ENCODE data around the gene ACTA2.
"Not testable (repeated sequence)": the region's sequence is repeated elsewhere in the genome, so short reads cannot be mapped to it uniquely, and the experiment has no call there.

Gene ACTA2

DNA sequence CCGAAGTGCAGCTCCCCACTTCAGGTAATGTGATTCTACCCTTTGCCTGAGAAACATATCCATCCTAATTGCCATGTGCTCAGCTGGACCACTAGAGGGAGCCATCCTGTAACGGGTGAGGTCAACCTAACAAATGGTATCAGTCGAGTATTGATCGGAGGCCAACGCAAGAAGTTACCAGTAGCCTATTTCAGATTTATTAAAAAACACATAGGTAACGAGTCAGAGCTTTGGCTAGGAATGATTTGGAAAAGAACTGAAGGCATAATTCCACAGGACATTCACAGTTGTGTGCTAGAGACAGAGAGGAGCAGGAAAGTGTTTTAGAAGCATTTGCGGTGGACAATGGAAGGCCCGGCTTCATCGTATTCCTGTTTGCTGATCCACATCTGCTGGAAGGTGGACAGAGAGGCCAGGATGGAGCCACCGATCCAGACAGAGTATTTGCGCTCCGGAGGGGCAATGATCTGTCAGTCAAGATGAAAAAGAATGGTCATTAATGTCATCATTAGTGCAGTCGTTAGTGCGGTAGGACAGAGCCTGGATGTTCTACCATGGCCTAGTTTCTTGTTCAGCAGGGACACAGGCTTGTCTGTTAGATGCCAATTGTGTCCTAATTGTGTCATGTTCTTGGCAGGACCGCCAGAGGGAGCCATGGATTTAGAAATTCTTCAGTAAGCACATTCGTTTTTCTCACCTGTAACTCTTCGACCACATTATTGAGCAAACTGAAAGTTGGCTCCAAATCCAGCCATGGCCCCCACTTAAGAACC, 17.5 kb downstream of the ACTA2 start:
- Histone ChIP-seq H3K4me3 (ENCODE audit: low read depth, low read length) (no peak overlapping the region), H3K4me1 (ENCODE audit: control insufficient read depth, insufficient read depth, low read length, unreplicated experiment) (peaks cover 8% of the 10 kb centered on the region), H3K27me3 (ENCODE audit: insufficient read depth, low read length) (no peaks in the 10 kb centered on the region), H3K36me3 (ENCODE audit: insufficient read depth, low read length) (no peaks in the 10 kb centered on the region), H3K79me2 (ENCODE audit: control insufficient read depth, insufficient read depth, low read length, unreplicated experiment) (no peaks in the 10 kb centered on the region), H3K27ac (ENCODE audit: low read depth, low read length) (no peak overlapping the region), H2AFZ (ENCODE audit: low read length, unreplicated experiment) (peak overlapping the region; percentile 40)

DNA sequence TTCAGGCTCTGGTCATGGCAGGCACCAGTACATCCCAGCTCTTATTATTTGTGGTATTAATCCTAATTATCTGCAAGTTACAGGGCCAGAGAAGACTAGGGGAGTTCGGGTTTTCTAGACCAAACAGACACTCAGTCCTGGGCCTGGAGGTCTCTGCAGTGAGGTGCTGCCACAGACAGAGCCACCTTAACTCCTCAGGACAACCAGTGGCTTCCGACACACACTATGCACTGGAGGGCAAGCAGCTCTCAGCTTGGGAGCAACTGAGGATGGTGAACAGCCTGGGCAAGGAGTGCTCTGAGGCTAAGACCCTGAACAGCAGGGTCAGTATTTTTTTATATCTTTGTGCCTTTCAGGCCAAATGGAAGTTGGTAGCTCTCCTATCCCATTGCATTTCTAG, 19.0 kb downstream of the ACTA2 start:
- H3K79me2 ChIP-seq (ENCODE audit: control insufficient read depth, insufficient read depth, low read length, unreplicated experiment): no peaks in the 10 kb centered on the region
- H3K4me3 ChIP-seq (ENCODE audit: low read depth, low read length): no peak overlapping the region
- peaks cover 8% of the 10 kb centered on the region for H3K4me1 ChIP-seq (ENCODE audit: control insufficient read depth, insufficient read depth, low read length, unreplicated experiment)
- H3K27me3 ChIP-seq (ENCODE audit: insufficient read depth, low read length): no peaks in the 10 kb centered on the region
- H2AFZ ChIP-seq (ENCODE audit: low read length, unreplicated experiment): no peak overlapping the region
- H3K27ac ChIP-seq (ENCODE audit: low read depth, low read length): no peak overlapping the region
- no peaks in the 10 kb centered on the region for H3K36me3 ChIP-seq (ENCODE audit: insufficient read depth, low read length)

DNA sequence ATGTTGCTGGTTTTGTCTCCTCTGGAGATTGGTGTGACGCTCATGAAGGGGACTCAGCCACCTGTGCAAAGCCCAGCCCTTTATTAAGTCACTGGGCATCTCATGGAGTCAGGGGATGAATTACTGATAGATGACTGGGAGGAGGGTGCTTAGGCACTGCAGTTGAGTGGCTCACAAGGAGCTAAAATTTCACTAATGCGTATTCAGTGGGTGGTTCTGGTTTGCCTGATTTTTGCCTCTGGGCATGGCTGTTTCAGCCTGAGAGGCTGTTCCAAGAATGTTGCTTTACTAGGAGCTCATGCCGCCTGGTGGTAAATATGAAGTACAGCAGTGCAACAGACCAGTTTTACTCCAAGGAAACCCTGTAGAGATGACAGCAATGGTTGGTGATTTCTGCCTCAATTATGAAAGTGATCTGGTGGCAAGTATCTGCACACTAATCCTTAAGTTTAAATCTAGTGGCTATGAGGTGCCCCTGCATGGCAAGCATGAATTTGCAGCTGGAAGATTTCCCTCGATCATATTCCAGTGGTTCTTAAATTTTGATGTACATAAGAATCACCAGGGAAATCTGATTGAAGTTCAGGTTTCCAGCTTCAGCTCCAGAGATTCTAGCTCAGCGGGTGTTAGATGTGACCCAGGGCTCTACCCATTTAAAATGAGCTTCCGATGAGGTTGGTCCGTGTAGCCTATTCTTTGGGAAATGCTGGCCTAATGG, 19.9 kb downstream of the ACTA2 start:
- peaks cover 8% of the 10 kb centered on the region for H3K4me1 ChIP-seq (ENCODE audit: control insufficient read depth, insufficient read depth, low read length, unreplicated experiment)
- H3K4me3 ChIP-seq (ENCODE audit: low read depth, low read length): no peak overlapping the region
- no peaks in the 10 kb centered on the region for H3K79me2 ChIP-seq (ENCODE audit: control insufficient read depth, insufficient read depth, low read length, unreplicated experiment)
- H3K36me3 ChIP-seq (ENCODE audit: insufficient read depth, low read length): no peaks in the 10 kb centered on the region
- no peak overlapping the region for H2AFZ ChIP-seq (ENCODE audit: low read length, unreplicated experiment)
- no peak overlapping the region for H3K27ac ChIP-seq (ENCODE audit: low read depth, low read length)
- no peaks in the 10 kb centered on the region for H3K27me3 ChIP-seq (ENCODE audit: insufficient read depth, low read length)

GRCh38 chr10:88932029-88932428, 20.5 kb downstream of the ACTA2 start:
- H3K27ac ChIP-seq (ENCODE audit: low read depth, low read length); H3K27me3 ChIP-seq (ENCODE audit: insufficient read depth, low read length); H3K36me3 ChIP-seq (ENCODE audit: insufficient read depth, low read length); H3K4me3 ChIP-seq (ENCODE audit: low read depth, low read length); H2AFZ ChIP-seq (ENCODE audit: low read length, unreplicated experiment); H3K79me2 ChIP-seq (ENCODE audit: control insufficient read depth, insufficient read depth, low read length, unreplicated experiment): not testable (repeated sequence)
- peaks cover 14% of the 10 kb centered on the region for H3K4me1 ChIP-seq (ENCODE audit: control insufficient read depth, insufficient read depth, low read length, unreplicated experiment)

DNA sequence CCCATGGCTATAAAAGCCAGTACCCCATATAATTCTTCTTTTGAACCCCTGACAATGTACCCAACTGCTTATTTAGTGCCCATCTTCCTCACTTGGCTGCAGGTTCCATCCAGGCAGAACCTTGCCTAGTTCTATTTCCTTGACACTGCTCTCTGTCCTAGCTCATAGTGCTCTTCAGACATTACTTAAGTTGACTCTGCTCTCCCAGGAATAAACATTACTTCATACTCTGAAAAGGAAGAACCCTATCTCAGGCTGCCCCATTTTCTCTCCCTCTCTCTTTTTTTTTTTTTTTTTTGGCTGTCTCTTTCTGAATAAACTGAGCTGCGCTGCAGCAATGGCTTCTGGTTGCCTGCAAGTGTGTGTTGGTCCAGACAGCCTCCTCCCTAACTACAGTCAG, 21.0 kb downstream of the ACTA2 start:
- Histone ChIP-seq H2AFZ (ENCODE audit: low read length, unreplicated experiment) (no peak overlapping the region), H3K27me3 (ENCODE audit: insufficient read depth, low read length) (no peaks in the 10 kb centered on the region), H3K79me2 (ENCODE audit: control insufficient read depth, insufficient read depth, low read length, unreplicated experiment) (no peaks in the 10 kb centered on the region), H3K27ac (ENCODE audit: low read depth, low read length) (no peak overlapping the region), H3K4me3 (ENCODE audit: low read depth, low read length) (no peak overlapping the region), H3K36me3 (ENCODE audit: insufficient read depth, low read length) (no peaks in the 10 kb centered on the region), H3K4me1 (ENCODE audit: control insufficient read depth, insufficient read depth, low read length, unreplicated experiment) (peaks cover 18% of the 10 kb centered on the region)

DNA sequence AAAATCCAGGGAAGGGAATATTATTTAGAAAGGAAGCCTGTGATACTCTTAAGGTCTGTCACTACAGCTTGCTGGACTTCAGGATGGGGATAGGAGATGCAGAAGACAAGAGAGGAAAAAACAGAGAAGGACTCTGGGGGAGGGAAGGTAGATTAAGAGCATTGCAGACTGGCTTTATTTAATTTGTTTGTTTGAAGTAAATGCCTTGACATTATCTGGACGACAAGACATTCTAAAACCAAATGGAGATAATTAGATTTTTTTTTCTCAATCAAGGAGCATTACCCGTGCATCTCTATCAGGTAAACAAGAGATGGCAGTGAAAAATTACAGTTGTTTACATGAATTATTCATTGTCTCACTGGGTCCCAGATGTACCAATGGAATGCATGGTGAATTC, 24.3 kb downstream of the ACTA2 start:
- Histone ChIP-seq H3K4me3 (ENCODE audit: low read depth, low read length) (no peak overlapping the region), H2AFZ (ENCODE audit: low read length, unreplicated experiment) (no peak overlapping the region), H3K27me3 (ENCODE audit: insufficient read depth, low read length) (no peaks in the 10 kb centered on the region), H3K27ac (ENCODE audit: low read depth, low read length) (no peak overlapping the region), H3K4me1 (ENCODE audit: control insufficient read depth, insufficient read depth, low read length, unreplicated experiment) (peaks cover 22% of the 10 kb centered on the region), H3K79me2 (ENCODE audit: control insufficient read depth, insufficient read depth, low read length, unreplicated experiment) (no peaks in the 10 kb centered on the region), H3K36me3 (ENCODE audit: insufficient read depth, low read length) (no peaks in the 10 kb centered on the region)

- peaks cover 20% of the 10 kb centered on the region for H3K4me1 ChIP-seq (ENCODE audit: control insufficient read depth, insufficient read depth, low read length, unreplicated experiment)
- peak overlapping the region; percentile 34 for H3K27ac ChIP-seq (ENCODE audit: low read depth, low read length)
- no peaks in the 10 kb centered on the region for H3K27me3 ChIP-seq (ENCODE audit: insufficient read depth, low read length)
- H3K4me3 ChIP-seq (ENCODE audit: low read depth, low read length): no peak overlapping the region
- no peaks in the 10 kb centered on the region for H3K36me3 ChIP-seq (ENCODE audit: insufficient read depth, low read length)
- no peaks in the 10 kb centered on the region for H3K79me2 ChIP-seq (ENCODE audit: control insufficient read depth, insufficient read depth, low read length, unreplicated experiment)
- H2AFZ ChIP-seq (ENCODE audit: low read length, unreplicated experiment): no peak overlapping the region
Observed at GRCh38 chr10:88927416-88927690, 25.2 kb downstream of the ACTA2 start.

DNA sequence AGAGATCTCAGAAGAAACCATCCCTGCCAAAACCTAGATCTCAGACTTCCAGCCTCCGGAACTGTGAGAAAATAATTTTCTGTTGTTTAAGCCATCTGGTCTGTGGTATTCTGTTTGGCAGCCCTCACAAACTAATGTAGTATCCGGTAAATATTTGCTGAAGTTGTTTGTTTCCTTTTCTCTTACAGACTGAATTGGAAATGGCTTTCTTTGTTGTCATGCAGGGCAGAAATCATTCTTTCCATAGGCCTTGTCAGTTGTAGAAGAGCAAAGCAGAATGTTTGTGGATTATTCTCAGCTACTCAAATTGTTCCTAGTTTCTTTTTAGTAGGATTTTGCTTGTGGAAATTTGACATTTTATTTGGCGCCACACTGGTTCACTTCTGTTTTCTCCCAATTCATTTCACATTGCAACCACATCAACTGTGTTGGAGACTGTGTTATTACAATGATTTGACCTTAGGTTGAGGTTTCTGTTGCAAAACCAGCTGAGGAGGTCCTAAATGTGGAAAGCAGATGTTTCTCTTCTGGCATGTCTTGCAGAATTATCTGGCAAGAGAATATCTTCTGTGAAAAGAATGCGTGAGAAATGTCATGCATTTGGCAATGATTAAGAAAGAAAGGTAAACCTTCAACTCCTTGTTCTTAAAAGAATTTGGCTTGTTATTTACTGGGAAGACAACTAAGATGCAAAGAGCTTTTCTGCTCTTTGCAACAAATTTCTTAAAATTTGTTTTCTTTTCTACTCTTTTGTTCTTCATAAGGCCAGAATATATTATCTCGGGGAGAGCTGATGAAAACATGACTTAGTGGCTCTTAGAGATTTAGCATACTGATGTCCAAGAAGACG, 25.8 kb downstream of the ACTA2 start:
- Histone ChIP-seq H3K4me3 (ENCODE audit: low read depth, low read length) (peak overlapping the region; percentile 2; the same call in 1 of the 2 replicates), H3K4me1 (ENCODE audit: control insufficient read depth, insufficient read depth, low read length, unreplicated experiment) (peaks cover 19% of the 10 kb centered on the region), H3K79me2 (ENCODE audit: control insufficient read depth, insufficient read depth, low read length, unreplicated experiment) (no peaks in the 10 kb centered on the region), H3K36me3 (ENCODE audit: insufficient read depth, low read length) (no peaks in the 10 kb centered on the region), H2AFZ (ENCODE audit: low read length, unreplicated experiment) (no peak overlapping the region), H3K27ac (ENCODE audit: low read depth, low read length) (peak overlapping the region; percentile 59), H3K27me3 (ENCODE audit: insufficient read depth, low read length) (no peaks in the 10 kb centered on the region)

- H3K79me2 ChIP-seq (ENCODE audit: control insufficient read depth, insufficient read depth, low read length, unreplicated experiment): no peaks in the 10 kb centered on the region
- H2AFZ ChIP-seq (ENCODE audit: low read length, unreplicated experiment): no peak overlapping the region
- no peak overlapping the region for H3K4me3 ChIP-seq (ENCODE audit: low read depth, low read length)
- H3K27me3 ChIP-seq (ENCODE audit: insufficient read depth, low read length): no peaks in the 10 kb centered on the region
- peaks cover 19% of the 10 kb centered on the region for H3K4me1 ChIP-seq (ENCODE audit: control insufficient read depth, insufficient read depth, low read length, unreplicated experiment)
- H3K27ac ChIP-seq (ENCODE audit: low read depth, low read length): no peak overlapping the region
- H3K36me3 ChIP-seq (ENCODE audit: insufficient read depth, low read length): 0 out of 2 replicates have a peak, but pooled peaks cover 3% of the 10 kb centered on the region
Observed at GRCh38 chr10:88923520-88923919, 29.1 kb downstream of the ACTA2 start.

- H3K36me3 ChIP-seq (ENCODE audit: insufficient read depth, low read length): 0 out of 2 replicates have a peak, but pooled peaks cover 3% of the 10 kb centered on the region
- H2AFZ ChIP-seq (ENCODE audit: low read length, unreplicated experiment): no peak overlapping the region
- H3K27me3 ChIP-seq (ENCODE audit: insufficient read depth, low read length): no peaks in the 10 kb centered on the region
- peaks cover 13% of the 10 kb centered on the region for H3K4me1 ChIP-seq (ENCODE audit: control insufficient read depth, insufficient read depth, low read length, unreplicated experiment)
- no peaks in the 10 kb centered on the region for H3K79me2 ChIP-seq (ENCODE audit: control insufficient read depth, insufficient read depth, low read length, unreplicated experiment)
- H3K4me3 ChIP-seq (ENCODE audit: low read depth, low read length): no peak overlapping the region
- H3K27ac ChIP-seq (ENCODE audit: low read depth, low read length): no peak overlapping the region
Observed at GRCh38 chr10:88922041-88922440, 30.5 kb downstream of the ACTA2 start.
